Astrocyte of the cerebellum (primary cell): Measurements from ENCODE around the gene CASKIN2.

Source experiments
- DNase-seq: peaks from one replicate; pipeline ENCODE4 v3.0.0-alpha.2; 2011; ENCODE audit warnings: low read depth
- H3K4me3 ChIP-seq: 2 replicates; pipeline ENCODE4 v1.5.1; 2011; ENCODE audit warnings: mild to moderate bottlenecking, low read depth, low read length, moderate library complexity
- CTCF ChIP-seq: IDR thresholded peaks from 2 replicates; pipeline ENCODE4 v1.5.1; 2012; ENCODE audit warnings: low read length, low read depth, moderate library complexity, mild to moderate bottlenecking; ENCODE audit errors: missing control alignments
- in situ Hi-C: cut with HindIII; loops from 2 replicates; pipeline ENCODE4 v1.10.0; 2017; ENCODE audit warnings: low sequenced_read_pairs

Gene CASKIN2

GRCh38 chr17:75502721-75503329, 12.5 kb downstream of the CASKIN2 start:
- DNase-seq, result no peak
- in situ Hi-C loops, result no loop called here
- no peak for TF ChIP-seq CTCF
- no peak overlapping the region for H3K4me3 ChIP-seq

- DNase-seq, result no peak
- H3K4me3 ChIP-seq, result no peak overlapping the region
- TF ChIP-seq CTCF, result no peak
- in situ Hi-C loops, result no loop called here
Measured at GRCh38 chr17:75502072-75502720, 13.1 kb downstream of the CASKIN2 start.

GRCh38 chr17:75501378-75502071, 13.8 kb downstream of the CASKIN2 start:
- no peak for DNase-seq
- no peak for TF ChIP-seq CTCF
- in situ Hi-C loops, result no loop called here
- H3K4me3 ChIP-seq, result no peak overlapping the region

- H3K4me3 ChIP-seq, result no peak overlapping the region
- in situ Hi-C loops, result no loop called here
- TF ChIP-seq CTCF, result no peak
- DNase-seq, result no peak
Measured at GRCh38 chr17:75500419-75501216, 14.7 kb downstream of the CASKIN2 start.

GRCh38 chr17:75499313-75500022, 15.9 kb downstream of the CASKIN2 start:
- H3K4me3 ChIP-seq, result no peak overlapping the region
- no peak for TF ChIP-seq CTCF
- in situ Hi-C loops, result no loop called here
- no peak for DNase-seq
